GM12878 (cell line): ENCODE measurements around the gene FAM200B.

ENCODE experiments used
- CEBPB ChIP-seq, 2 experiments: fragments of 150-350 bp in 1 of 2; IDR thresholded peaks; 2 replicates each; pipeline ENCODE4 v1.6.1; 2012 to 2014; ENCODE audit warnings: low read depth in 2 of 2, low read length in 2 of 2, borderline replicate concordance in 1 of 2, inconsistent platforms in 1 of 2
- CEBPZ ChIP-seq: fragments of 150-350 bp; IDR thresholded peaks from 2 replicates; pipeline ENCODE4 v1.6.1; 2016; ENCODE audit warnings: low read depth, low read length
- CTCF ChIP-seq, 3 experiments: IDR thresholded peaks in 2 of 3; conservative IDR thresholded peaks in 1 of 3; 2 replicates each; pipeline ENCODE4 v1.5.1; 2011; ENCODE audit warnings: low read depth in 3 of 3, low read length in 3 of 3, mild to moderate bottlenecking in 3 of 3, control low read depth in 2 of 3, moderate library complexity in 2 of 3, inconsistent platforms in 1 of 3, mixed read lengths in 1 of 3; ENCODE audit not compliant: control insufficient read depth in 2 of 3, insufficient read depth in 1 of 3; ENCODE audit errors: extremely low read depth in 1 of 3
- EZH2 ChIP-seq: IDR thresholded peaks from 2 replicates; pipeline ENCODE4 v1.6.1; 2012; ENCODE audit warnings: low read depth, mild to moderate bottlenecking, control low read depth, inconsistent platforms, low read length, borderline replicate concordance; ENCODE audit not compliant: control insufficient read depth
- FOS ChIP-seq: IDR thresholded peaks from 3 replicates; pipeline ENCODE4 v1.6.1; 2011; ENCODE audit warnings: borderline replicate concordance; ENCODE audit not compliant: insufficient read length; ENCODE audit errors: extremely low read depth
- NR2C2 ChIP-seq: IDR thresholded peaks from 2 replicates; pipeline ENCODE4 v1.6.1; 2011; ENCODE audit warnings: borderline replicate concordance, low read depth; ENCODE audit not compliant: control insufficient read depth, insufficient read length
- SMC3 ChIP-seq: IDR thresholded peaks from 2 replicates; pipeline ENCODE4 v1.6.1; 2011; ENCODE audit warnings: low read length, improper control_type of control experiment, borderline replicate concordance
- STAT1 ChIP-seq: fragments of 450-650 bp; conservative IDR thresholded peaks from 2 replicates; pipeline ENCODE4 v1.6.1; 2014; ENCODE audit warnings: antibody characterized with exemption, mild to moderate bottlenecking
- TAF1 ChIP-seq: IDR thresholded peaks from 2 replicates; pipeline ENCODE4 v1.6.1; 2011; ENCODE audit warnings: mild to moderate bottlenecking, low read depth, low read length, borderline replicate concordance
- ZSCAN29 ChIP-seq: fragments of 450-650 bp; IDR thresholded peaks from 2 replicates; pipeline ENCODE4 v1.6.1; 2017; ENCODE audit warnings: mild to moderate bottlenecking, moderate library complexity
- TF ChIP-seq, protein P1 (sequence below): IDR thresholded peaks from 2 replicates; pipeline ENCODE4 v1.6.1; 2011; ENCODE audit warnings: borderline replicate concordance, low read depth, mild to moderate bottlenecking, moderate library complexity, mixed read lengths, low read length; ENCODE audit not compliant: insufficient read depth; ENCODE audit errors: extremely low read length

DNA sequence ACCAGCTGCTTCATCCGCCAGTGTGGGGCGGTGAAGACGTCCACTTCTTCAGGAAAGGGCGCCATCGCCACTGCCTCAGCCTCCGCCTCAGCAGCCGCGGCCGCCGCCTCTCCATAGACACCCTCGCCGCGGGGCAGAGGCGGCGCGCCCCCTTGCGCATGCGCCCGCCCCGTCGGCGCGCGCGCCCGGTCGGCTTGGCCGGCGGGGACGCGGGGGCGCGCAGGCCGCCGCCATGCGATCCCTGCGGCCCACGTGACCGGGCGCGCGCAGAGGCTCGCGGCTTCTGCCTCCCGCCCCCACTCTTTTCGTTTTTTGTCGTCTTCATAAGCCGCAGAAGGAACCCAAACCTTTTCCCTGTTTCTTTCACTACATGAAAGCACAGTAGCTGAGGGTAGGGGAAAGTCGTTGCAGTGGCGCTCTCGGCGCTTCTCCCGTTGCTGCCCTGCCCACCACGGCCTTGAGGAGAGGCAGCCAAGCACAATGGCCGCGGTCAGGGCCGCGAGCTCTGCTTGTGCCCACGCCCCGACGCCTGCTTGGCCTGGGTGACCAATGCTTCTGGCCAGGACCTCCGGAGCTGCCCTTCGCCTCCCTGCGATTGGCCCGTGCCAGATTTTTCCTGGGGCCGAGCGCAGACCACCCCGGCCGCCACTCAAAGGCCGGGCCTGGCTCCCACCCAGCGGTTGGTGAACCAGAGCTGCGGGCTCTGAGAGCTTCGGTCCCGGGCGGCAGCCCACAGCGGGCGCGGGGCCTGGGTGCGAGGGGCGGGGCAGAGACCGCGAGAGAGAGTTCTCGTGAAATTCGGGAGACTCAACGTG lies 26.2 kb upstream of the FAM200B start, which contains the start of gene FBXL5:
- TF ChIP-seq CTCF (IDR thresholded peaks at IDR 0.05 in 2 of 3, conservative IDR thresholded peaks at IDR 0.05 in 1 of 3; ENCODE audit: control insufficient read depth in 2 of 3, extremely low read depth in 1 of 3, insufficient read depth in 1 of 3, low read depth in 3 of 3, low read length in 3 of 3) (no peak), TAF1 (peak; percentile 48), CEBPB (IDR thresholded peaks at IDR 0.05; ENCODE audit: borderline replicate concordance in 1 of 2, low read depth in 2 of 2, low read length in 2 of 2) (no peak), STAT1 (no peak), CEBPZ (no peak), EZH2 (no peak), NR2C2 (no peak), SMC3 (no peak), ZSCAN29 (no peak), FOS (no peak)
- TF ChIP-seq, protein P1, sequence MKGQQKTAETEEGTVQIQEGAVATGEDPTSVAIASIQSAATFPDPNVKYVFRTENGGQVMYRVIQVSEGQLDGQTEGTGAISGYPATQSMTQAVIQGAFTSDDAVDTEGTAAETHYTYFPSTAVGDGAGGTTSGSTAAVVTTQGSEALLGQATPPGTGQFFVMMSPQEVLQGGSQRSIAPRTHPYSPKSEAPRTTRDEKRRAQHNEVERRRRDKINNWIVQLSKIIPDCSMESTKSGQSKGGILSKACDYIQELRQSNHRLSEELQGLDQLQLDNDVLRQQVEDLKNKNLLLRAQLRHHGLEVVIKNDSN = peak; percentile 89
